Measurements from ENCODE around the gene SNCB. TPM values are rescaled to one million over a fixed set of nuclear protein-coding genes. Genes with fewer than 3 reads are reported as not detected.

SNCB gene
- total RNA-seq, 2 donors from 2014 or later, result not detected

DNA sequence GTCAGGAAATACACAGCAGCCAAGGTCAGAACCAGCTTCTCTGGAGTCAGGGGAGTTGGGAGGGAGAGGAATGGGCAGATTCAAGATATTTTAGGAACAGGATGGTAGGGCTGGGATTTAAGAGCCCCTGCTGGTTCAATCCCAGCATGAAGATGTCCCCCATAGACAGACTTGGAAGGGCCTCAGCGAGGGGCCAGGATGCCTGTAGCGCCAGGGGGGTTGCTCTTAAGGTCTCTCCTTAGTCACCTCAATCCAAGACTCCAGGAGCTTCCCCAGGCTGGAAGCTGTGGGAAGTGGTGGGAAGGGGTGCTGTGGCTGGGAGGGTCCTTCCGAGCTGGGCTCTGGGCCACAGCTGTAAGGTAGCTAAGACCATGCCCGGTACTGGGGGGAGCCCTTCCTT, 8.9 kb upstream of the SNCB start:
- 49 to 50% methylated on average over 2 to 3 of the region's 4 CpGs for WGBS, 2 donors
- intact Hi-C loops (cut with DNase I), result no loop called here
- DNase-seq (no peak), ATAC-seq (no peak)
- no peak overlapping the region for H3K27ac ChIP-seq
- H3K9me3 ChIP-seq, result no peaks in the 10 kb centered on the region
- TF ChIP-seq, protein P1, sequence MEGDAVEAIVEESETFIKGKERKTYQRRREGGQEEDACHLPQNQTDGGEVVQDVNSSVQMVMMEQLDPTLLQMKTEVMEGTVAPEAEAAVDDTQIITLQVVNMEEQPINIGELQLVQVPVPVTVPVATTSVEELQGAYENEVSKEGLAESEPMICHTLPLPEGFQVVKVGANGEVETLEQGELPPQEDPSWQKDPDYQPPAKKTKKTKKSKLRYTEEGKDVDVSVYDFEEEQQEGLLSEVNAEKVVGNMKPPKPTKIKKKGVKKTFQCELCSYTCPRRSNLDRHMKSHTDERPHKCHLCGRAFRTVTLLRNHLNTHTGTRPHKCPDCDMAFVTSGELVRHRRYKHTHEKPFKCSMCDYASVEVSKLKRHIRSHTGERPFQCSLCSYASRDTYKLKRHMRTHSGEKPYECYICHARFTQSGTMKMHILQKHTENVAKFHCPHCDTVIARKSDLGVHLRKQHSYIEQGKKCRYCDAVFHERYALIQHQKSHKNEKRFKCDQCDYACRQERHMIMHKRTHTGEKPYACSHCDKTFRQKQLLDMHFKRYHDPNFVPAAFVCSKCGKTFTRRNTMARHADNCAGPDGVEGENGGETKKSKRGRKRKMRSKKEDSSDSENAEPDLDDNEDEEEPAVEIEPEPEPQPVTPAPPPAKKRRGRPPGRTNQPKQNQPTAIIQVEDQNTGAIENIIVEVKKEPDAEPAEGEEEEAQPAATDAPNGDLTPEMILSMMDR (IDR thresholded peaks at IDR 0.05), result no peak
- H3K4me1 ChIP-seq, result no peaks in the 10 kb centered on the region
- H3K36me3 ChIP-seq (replicated peaks in 1 of 2; ENCODE audit: insufficient read depth in 1 of 2, low read depth in 2 of 2), result no peaks in the 10 kb centered on the region
- H3K27me3 ChIP-seq, result no peaks in the 10 kb centered on the region
- no peak overlapping the region for H3K4me3 ChIP-seq

DNA sequence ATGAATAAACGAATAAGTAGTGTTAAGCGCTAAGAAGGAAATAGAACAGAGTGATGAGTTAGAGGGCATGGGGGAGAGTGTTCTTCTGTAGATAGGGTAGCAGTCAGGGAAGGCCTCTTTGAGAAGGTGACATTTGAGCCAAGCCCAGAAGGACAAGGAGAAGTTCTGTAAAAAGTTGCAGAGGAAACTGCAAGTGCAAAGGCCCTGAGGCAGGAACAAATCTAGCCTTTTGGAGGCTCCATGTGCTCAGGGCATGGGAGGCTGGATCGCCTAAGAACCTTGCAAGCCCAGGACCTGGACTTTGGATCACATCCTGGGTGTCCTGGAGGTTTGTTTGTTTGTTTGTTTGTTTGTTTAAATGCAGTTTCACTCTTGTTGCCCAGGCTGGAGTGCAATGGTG, 8.1 kb upstream of the SNCB start:
- no peak for DNase-seq
- intact Hi-C loops (cut with DNase I), result no loop called here
- TF ChIP-seq, protein P1 (IDR thresholded peaks at IDR 0.05), result no peak
- TF ChIP-seq POLR2A (IDR thresholded peaks at IDR 0.05), result no peak
- no peak for ATAC-seq
- no peak overlapping the region for H3K27ac ChIP-seq
- no peaks in the 10 kb centered on the region for H3K9me3 ChIP-seq
- H3K4me3 ChIP-seq, result no peak overlapping the region
- WGBS, 2 donors, result 85 to 91% methylated on average over 3 of the region's 3 CpGs
- no peaks in the 10 kb centered on the region for H3K27me3 ChIP-seq
- H3K4me1 ChIP-seq, result no peaks in the 10 kb centered on the region
- H3K36me3 ChIP-seq (replicated peaks in 1 of 2; ENCODE audit: insufficient read depth in 1 of 2, low read depth in 2 of 2), result no peaks in the 10 kb centered on the region

DNA sequence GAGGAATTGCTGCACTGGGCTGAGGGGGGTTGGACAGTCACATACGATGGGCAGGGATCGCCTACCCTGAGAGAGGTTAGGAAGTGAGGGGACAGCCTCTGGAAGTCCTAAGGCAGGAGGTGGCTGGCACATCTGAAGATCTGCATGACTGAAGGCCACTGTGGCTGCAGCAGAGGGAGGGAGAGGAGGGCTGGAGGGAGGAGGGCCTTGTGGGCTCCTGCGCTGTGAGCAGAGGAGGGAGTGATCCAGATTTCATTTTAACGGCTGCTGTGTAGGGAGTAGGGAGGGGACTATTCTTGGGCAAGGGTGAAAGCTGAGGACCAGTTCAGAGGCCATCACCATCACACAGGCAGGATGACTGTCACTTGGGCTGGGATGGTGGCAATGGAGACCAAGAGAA, 7.2 kb upstream of the SNCB start:
- no peak for TF ChIP-seq POLR2A (IDR thresholded peaks at IDR 0.05)
- TF ChIP-seq, protein P1 (IDR thresholded peaks at IDR 0.05), result no peak
- H3K4me3 ChIP-seq, result no peak overlapping the region
- H3K9me3 ChIP-seq, result no peaks in the 10 kb centered on the region
- H3K4me1 ChIP-seq, result no peaks in the 10 kb centered on the region
- intact Hi-C loops (cut with DNase I), result no loop called here
- 52 to 56% methylated on average over 4 of the region's 4 CpGs for WGBS, 2 donors
- H3K27ac ChIP-seq, result no peak overlapping the region
- no peaks in the 10 kb centered on the region for H3K27me3 ChIP-seq
- ATAC-seq, result no peak
- H3K36me3 ChIP-seq (replicated peaks in 1 of 2; ENCODE audit: insufficient read depth in 1 of 2, low read depth in 2 of 2), result no peaks in the 10 kb centered on the region
- no peak for DNase-seq

DNA sequence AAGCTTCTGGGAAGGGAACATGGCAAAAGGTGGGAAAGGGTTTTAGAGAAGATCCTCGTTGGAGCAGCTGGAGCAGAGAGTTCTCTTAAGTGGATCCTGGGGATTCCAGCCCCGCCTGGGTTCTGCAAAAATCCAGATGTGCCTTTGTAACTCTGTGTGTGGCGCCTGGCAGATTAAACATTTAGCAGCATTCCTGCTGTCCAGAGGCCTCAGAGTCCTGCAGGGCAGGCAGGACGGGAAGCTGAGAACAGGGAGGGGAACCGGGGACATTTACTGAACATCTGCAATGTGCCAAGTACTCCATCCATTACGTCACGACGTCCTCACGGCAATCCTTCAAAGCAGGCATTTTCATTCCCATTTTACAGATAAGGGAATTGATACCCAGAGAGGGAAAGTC, 6.1 kb upstream of the SNCB start:
- no peak for TF ChIP-seq POLR2A (IDR thresholded peaks at IDR 0.05)
- TF ChIP-seq, protein P1 (IDR thresholded peaks at IDR 0.05), result no peak
- 45 to 53% methylated on average over 9 of the region's 9 CpGs for WGBS, 2 donors
- Histone ChIP-seq H3K27ac (no peak overlapping the region), H3K4me3 (no peak overlapping the region), H3K4me1 (no peaks in the 10 kb centered on the region), H3K9me3 (no peaks in the 10 kb centered on the region), H3K27me3 (no peaks in the 10 kb centered on the region), H3K36me3 (replicated peaks in 1 of 2; ENCODE audit: insufficient read depth in 1 of 2, low read depth in 2 of 2) (no peaks in the 10 kb centered on the region)
- DNase-seq (no peak), ATAC-seq (no peak)
- intact Hi-C loops (cut with DNase I), result no loop called here

DNA sequence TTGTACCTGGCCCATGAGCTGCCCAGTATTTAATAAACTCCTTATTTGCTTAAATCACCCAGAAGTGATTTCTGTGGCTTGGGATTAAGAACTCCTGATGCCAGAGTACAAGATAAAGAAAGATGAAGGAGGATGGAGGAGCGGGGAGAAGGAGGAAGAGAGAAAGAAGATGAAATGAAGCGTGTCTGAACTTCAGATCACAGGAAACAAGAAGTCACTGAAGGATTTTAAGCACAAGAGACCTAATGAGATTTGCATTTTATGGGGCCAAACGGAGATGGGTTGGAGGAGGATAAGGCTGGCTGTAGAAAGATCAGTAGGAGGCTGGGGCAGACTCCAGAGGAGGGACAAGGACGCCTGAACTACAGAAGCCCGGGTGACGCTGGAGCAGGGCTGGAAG, 3.3 kb upstream of the SNCB start:
- ATAC-seq, result no peak

More for the DNA sequence above, 3.3 kb upstream of the SNCB start:
- no peaks in the 10 kb centered on the region for H3K36me3 ChIP-seq (replicated peaks in 1 of 2; ENCODE audit: insufficient read depth in 1 of 2, low read depth in 2 of 2)
- peaks cover 0 to 18% of the 10 kb centered on the region in 2 donors for H3K27me3 ChIP-seq
- H3K27ac ChIP-seq, result no peak overlapping the region
- H3K9me3 ChIP-seq, result no peaks in the 10 kb centered on the region
- H3K4me3 ChIP-seq, result no peak overlapping the region
- TF ChIP-seq, protein P1 (IDR thresholded peaks at IDR 0.05), result no peak
- no peak for TF ChIP-seq POLR2A (IDR thresholded peaks at IDR 0.05)
- peaks cover 15% of the 10 kb centered on the region for H3K4me1 ChIP-seq
- intact Hi-C loops (cut with DNase I), result no loop called here
- 16 to 31% methylated on average over 6 of the region's 6 CpGs for WGBS, 2 donors
- no peak for DNase-seq
